Tibial nerve (tissue), 4 donors: ENCODE measurements around the gene U2AF1L4.

ENCODE experiments used
- EP300 ChIP-seq, 2 donors: sonication (generic); formaldehyde crosslinking; IDR thresholded peaks; one replicate each; pipeline ENCODE4 v1.6.1; 2017; ENCODE audit warnings: antibody characterized with exemption in 2 of 2, mild to moderate bottlenecking in 1 of 2
- POLR2A ChIP-seq, 2 donors: fragments of 450-650 bp; IDR thresholded peaks; one replicate each; pipeline ENCODE4 v1.6.1; 2017; ENCODE audit warnings: antibody characterized with exemption in 2 of 2, mild to moderate bottlenecking in 2 of 2, moderate library complexity in 2 of 2
- TF ChIP-seq, protein P1 (sequence below), 5 experiments: fragments of 200-600 bp in 3 of 5; fragments of 450-650 bp in 2 of 5; sonication (generic) in 3 of 5; IDR thresholded peaks; one replicate each; pipeline ENCODE4 v1.5.1; 2016 to 2019; ENCODE audit warnings: antibody characterized with exemption in 5 of 5, mild to moderate bottlenecking in 3 of 5, moderate library complexity in 2 of 5

DNA sequence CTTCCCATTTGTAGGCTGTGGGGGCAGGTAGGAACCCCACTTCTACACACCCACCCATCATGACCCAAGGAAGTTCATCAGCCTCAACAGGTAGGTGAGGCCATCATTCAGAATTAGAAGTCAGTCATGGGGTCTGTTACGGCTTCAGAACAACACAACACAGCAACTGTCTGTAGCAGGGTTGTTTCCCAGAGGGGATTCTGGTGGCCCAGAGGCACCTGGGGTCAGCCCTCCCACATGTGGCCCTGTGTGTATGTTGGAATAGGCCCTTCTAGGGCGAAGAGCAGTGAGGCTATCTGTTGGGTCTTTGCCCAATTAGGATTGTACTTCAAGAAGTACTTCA is 6.4 kb downstream of the U2AF1L4 start:
- TF ChIP-seq, protein P1, sequence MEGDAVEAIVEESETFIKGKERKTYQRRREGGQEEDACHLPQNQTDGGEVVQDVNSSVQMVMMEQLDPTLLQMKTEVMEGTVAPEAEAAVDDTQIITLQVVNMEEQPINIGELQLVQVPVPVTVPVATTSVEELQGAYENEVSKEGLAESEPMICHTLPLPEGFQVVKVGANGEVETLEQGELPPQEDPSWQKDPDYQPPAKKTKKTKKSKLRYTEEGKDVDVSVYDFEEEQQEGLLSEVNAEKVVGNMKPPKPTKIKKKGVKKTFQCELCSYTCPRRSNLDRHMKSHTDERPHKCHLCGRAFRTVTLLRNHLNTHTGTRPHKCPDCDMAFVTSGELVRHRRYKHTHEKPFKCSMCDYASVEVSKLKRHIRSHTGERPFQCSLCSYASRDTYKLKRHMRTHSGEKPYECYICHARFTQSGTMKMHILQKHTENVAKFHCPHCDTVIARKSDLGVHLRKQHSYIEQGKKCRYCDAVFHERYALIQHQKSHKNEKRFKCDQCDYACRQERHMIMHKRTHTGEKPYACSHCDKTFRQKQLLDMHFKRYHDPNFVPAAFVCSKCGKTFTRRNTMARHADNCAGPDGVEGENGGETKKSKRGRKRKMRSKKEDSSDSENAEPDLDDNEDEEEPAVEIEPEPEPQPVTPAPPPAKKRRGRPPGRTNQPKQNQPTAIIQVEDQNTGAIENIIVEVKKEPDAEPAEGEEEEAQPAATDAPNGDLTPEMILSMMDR (IDR thresholded peaks at IDR 0.05), result no peak
- TF ChIP-seq POLR2A (IDR thresholded peaks at IDR 0.05), result no peak
- no peak for TF ChIP-seq EP300 (IDR thresholded peaks at IDR 0.05)
